Measurements from ENCODE around the gene NUP210.

The NUP210 gene

DNA sequence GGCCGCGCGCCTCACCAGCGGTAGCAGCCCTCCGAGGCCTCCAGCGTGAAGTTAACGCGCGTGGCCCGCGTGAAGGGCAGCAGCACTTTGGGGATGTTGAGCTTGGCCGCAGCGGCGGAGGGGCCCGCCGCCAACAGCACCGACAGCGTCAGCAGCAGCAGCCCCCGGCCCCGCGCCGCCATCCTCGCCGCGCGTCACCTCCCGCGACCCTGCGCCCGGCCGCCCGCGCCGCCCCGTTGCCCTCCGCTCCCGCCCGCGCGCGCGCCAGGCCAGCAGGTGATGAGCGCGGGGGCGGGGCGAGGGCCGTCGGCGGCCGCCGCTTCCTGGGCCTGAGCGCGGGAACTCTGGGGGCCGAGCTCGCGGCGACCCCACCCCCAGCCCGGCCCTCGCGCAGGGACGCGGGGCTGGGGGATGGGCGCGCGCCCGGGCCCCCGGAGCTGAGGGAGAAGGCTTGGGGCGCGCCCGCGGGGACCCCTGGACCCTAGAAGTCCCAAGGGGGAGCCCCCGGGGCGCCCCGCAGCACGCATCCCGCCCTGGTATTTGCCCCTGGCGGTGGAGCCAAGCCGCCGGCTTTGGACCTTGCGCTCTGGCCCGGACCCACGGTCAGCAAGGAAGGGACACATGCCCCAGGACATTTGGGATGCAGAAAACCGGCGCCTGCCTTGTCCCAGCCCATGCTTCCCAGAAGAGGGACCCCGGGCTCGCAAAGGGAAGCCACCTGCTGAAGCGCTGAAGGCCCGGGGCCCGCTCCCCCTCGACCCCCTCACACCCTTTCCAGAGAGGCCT, at the start of gene NUP210:
Gene NUP210 (minus strand): TSS at position 278 of the 786 bp plus-strand sequence. CDS start 96 bp downstream, at position 182.
- Mint-ChIP-seq H3K4me3 (peak within 1 kb of the TSS; percentile 96), H3K36me3 (ENCODE audit: low read depth) (peaks cover 31% of the 10 kb centered on the region), H3K9me3 (no peaks in the 10 kb centered on the region), H3K27ac (peak within 1 kb of the TSS; percentile 99), H3K27me3 (no peaks in the 10 kb centered on the region), H3K4me1 (ENCODE audit: low read depth) (peaks cover 57% of the 10 kb centered on the region)

DNA sequence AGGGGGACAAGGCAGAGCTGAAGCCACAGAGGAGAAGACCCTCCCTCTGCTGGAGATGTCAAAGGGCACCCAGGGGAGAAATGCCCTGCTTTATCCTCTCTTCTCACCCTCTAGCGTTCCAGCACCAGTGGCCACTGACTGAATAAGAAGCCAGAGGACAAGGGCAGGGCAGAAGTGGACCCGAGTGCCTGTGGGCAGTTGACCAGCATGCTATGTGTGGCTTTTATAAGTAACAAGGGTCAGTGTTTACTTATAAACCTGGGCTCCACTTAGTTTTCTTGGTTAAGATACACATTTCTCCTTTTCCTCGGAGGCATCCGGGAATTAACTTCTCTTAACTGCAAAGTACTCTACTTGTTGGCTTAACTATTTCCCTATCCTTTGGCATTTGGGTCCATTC, 46.7 kb upstream of the NUP210 start:
- Mint-ChIP-seq H3K4me3 (no peak overlapping the region), H3K9me3 (no peaks in the 10 kb centered on the region), H3K27ac (no peak overlapping the region), H3K27me3 (peaks cover 3% of the 10 kb centered on the region), H3K36me3 (ENCODE audit: low read depth) (no peaks in the 10 kb centered on the region), H3K4me1 (ENCODE audit: low read depth) (no peaks in the 10 kb centered on the region)

DNA sequence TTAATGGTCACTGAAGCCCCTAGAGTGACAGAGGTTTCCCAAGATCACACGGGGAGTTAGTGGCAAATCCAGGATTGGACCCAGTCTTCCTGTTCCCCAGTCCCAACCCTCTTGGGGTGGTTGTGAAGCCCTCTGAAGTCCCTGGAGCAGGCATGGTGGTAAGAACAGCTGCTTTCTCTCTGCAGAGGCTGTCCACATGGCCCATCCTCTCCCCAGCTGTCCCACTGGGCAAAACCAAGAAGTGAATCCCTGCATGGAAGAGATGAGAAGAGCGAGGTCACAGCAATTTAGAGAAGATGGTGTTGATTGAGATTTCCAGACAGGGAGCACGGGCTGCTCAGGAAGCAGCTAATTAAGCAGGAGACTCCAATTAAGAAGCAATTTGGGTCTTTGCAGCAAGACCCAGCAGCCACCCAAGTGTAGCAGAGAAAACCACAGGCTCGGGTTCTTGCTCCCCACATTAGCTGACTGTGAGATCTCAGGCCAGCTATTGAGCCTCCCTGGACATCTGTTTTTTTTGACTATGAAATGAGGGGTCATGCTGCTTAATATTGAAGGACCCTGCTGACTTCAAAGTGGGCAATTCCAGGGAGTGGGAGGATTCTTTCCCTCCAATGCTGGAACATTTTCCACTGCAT, 45.2 kb upstream of the NUP210 start:
- Mint-ChIP-seq H3K36me3 (ENCODE audit: low read depth) (no peaks in the 10 kb centered on the region), H3K27me3 (peaks cover 3% of the 10 kb centered on the region), H3K27ac (no peak overlapping the region), H3K4me1 (ENCODE audit: low read depth) (no peaks in the 10 kb centered on the region), H3K4me3 (no peak overlapping the region), H3K9me3 (no peaks in the 10 kb centered on the region)

DNA sequence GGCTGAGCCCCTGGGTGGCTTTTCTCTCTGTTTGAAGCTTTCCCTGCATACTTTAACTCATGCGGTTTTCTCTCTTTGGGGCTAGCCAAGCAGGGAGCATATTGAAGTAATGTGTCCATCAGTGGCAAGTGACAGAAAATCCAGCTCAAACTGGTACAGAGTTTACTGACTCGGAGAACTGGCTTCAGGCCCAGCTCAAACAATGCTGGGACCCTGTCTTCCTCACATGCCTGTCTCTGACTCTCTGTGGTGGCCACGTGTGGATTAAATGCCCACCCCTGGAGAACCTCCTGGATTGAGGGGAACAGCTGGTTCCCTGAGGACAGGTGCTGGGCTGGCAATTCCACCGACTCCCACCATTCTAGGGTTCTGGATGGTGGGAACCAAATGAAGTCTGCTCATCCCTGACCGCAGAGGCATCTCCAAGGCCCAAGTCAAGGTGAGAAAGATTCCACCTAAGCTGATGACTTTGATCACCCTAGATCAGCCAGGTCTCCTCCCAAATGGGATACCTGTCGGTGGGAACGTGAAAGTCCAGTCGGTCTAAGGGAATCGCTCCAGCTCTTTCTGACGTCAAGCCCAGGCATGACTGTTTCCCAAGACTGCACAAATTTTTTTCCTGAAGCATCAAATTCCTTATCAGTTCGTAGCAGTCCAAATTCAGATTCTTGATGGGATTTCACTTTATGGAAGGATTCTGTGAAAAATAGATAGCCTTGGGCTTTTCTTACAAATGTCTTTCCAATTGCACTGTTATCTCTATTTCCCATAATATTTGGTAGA, 43.7 kb upstream of the NUP210 start:
- no peaks in the 10 kb centered on the region for H3K4me1 Mint-ChIP-seq (ENCODE audit: low read depth)

GRCh38 chr3:13462822-13463221, 42.7 kb upstream of the NUP210 start:
- no peaks in the 10 kb centered on the region for H3K4me1 Mint-ChIP-seq (ENCODE audit: low read depth)
- no peaks in the 10 kb centered on the region for H3K9me3 Mint-ChIP-seq
- H3K36me3 Mint-ChIP-seq (ENCODE audit: low read depth), result no peaks in the 10 kb centered on the region
- H3K27me3 Mint-ChIP-seq, result peaks cover under 1% of the 10 kb centered on the region
- H3K27ac Mint-ChIP-seq, result no peak overlapping the region
- no peak overlapping the region for H3K4me3 Mint-ChIP-seq

More for the DNA sequence above, 43.7 kb upstream of the NUP210 start:
- no peak overlapping the region for H3K27ac Mint-ChIP-seq
- H3K4me3 Mint-ChIP-seq, result no peak overlapping the region
- H3K9me3 Mint-ChIP-seq, result no peaks in the 10 kb centered on the region
- no peaks in the 10 kb centered on the region for H3K36me3 Mint-ChIP-seq (ENCODE audit: low read depth)
- peaks cover 3% of the 10 kb centered on the region for H3K27me3 Mint-ChIP-seq

- Mint-ChIP-seq H3K27ac (no peak overlapping the region), H3K4me1 (ENCODE audit: low read depth) (no peaks in the 10 kb centered on the region), H3K4me3 (no peak overlapping the region), H3K9me3 (no peaks in the 10 kb centered on the region), H3K27me3 (no peaks in the 10 kb centered on the region), H3K36me3 (ENCODE audit: low read depth) (no peaks in the 10 kb centered on the region)
These were observed 42.1 kb upstream of the NUP210 start for GRCh38 chr3:13462125-13462629.

DNA sequence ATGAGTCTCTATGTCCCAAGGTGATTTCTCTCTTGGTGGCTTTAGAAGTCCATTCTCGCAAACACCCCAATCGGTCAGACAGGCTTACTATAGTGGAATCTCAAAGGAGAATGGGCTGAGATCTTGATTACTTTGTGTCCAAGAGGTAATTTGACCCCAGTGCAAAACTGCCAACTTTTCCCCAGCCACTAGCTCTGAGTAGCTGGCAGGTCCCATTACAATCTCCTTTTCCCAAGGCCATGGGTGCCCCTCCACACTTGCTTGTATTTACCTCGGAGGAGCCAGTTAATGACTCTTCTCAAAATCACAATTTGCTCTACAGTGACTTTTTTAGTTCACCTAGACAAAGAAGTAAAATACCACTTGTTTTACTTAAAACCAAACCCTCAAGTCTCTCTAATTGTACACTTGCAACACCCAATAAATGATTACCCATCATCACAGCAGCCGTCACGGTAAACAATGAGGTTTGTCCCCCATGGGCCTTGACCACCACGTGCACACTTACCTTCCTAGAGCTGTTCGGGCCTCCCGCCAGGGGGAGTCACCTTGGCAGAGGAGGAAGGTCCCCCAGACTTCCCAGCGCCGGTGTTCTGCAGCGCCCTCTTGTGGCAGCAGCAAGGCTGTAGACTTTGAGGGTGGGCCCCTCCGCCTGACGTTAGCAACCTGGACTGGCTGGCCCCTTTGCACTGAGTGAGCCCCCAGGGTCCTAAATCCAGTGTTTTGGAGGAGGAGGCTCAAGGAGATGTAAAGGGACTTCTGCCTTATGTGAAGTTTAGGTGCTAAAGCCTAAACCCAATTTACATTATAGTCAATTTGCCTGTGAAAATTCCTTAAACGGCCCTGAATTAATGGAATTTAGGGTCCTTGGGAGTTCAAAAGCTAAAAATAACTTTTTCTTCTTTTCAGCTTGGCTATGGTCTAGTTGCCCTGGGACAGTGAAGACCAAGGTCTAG, 41.3 kb upstream of the NUP210 start:
- Mint-ChIP-seq H3K4me3 (no peak overlapping the region), H3K27ac (no peak overlapping the region), H3K4me1 (ENCODE audit: low read depth) (no peaks in the 10 kb centered on the region), H3K27me3 (no peaks in the 10 kb centered on the region), H3K36me3 (ENCODE audit: low read depth) (no peaks in the 10 kb centered on the region), H3K9me3 (no peaks in the 10 kb centered on the region)

DNA sequence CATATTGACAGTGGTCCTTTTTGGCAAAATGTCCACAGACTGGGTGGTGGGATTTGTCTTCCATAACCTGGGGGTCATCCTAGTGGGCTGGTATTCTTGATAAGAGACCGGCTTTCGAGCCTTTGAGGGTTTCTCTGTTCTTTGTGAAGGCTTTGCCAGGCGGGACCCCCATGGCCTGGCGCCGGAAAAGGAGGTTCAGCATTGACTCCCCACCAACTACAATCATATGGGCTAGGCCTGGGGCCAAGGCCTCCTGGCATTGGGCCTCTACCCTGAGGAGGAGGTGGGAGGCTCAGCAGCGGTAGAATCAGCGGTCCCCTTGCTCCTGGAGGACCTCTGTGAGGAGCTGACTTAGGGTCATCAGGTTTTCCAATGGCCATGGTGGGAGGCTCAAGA, 40.2 kb upstream of the NUP210 start:
- Mint-ChIP-seq H3K9me3 (no peaks in the 10 kb centered on the region), H3K36me3 (ENCODE audit: low read depth) (no peaks in the 10 kb centered on the region), H3K4me1 (ENCODE audit: low read depth) (no peaks in the 10 kb centered on the region), H3K27ac (no peak overlapping the region), H3K27me3 (no peaks in the 10 kb centered on the region), H3K4me3 (no peak overlapping the region)

GRCh38 chr3:13459605-13460340, 39.7 kb upstream of the NUP210 start:
- Mint-ChIP-seq H3K4me3 (no peak overlapping the region), H3K9me3 (no peaks in the 10 kb centered on the region), H3K27ac (no peak overlapping the region), H3K27me3 (no peaks in the 10 kb centered on the region), H3K4me1 (ENCODE audit: low read depth) (no peaks in the 10 kb centered on the region), H3K36me3 (ENCODE audit: low read depth) (no peaks in the 10 kb centered on the region)

DNA sequence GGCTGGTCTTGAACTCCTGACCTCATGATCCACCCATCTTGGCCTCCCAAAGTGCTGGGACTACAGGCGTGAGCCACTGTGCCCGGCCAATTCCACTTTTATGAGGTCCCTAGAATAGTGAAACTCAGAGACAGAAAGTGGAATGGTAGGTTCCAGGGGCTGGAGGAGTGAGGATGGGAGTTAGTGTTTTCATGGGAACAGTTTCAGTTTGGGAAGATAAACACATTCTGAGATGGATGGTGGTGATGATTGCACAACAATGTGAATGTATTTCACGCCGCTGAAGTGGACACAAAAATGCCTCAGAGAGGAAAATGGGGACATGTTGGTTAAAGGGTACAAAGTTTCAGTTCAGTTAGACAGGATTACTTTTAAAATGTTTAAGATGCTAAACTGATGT, 37.5 kb upstream of the NUP210 start:
- Mint-ChIP-seq H3K4me3 (no peak overlapping the region), H3K36me3 (ENCODE audit: low read depth) (no peaks in the 10 kb centered on the region), H3K4me1 (ENCODE audit: low read depth) (peaks cover 2% of the 10 kb centered on the region), H3K9me3 (no peaks in the 10 kb centered on the region), H3K27ac (no peak overlapping the region), H3K27me3 (no peaks in the 10 kb centered on the region)

GRCh38 chr3:13455644-13456043, 35.5 kb upstream of the NUP210 start:
- no peaks in the 10 kb centered on the region for H3K27me3 Mint-ChIP-seq
- H3K4me3 Mint-ChIP-seq, result no peak overlapping the region
- H3K4me1 Mint-ChIP-seq (ENCODE audit: low read depth), result peaks cover 18% of the 10 kb centered on the region
- no peaks in the 10 kb centered on the region for H3K9me3 Mint-ChIP-seq
- no peaks in the 10 kb centered on the region for H3K36me3 Mint-ChIP-seq (ENCODE audit: low read depth)
- no peak overlapping the region for H3K27ac Mint-ChIP-seq

- H3K4me1 Mint-ChIP-seq (ENCODE audit: low read depth), result peaks cover 25% of the 10 kb centered on the region
- no peaks in the 10 kb centered on the region for H3K27me3 Mint-ChIP-seq
- no peaks in the 10 kb centered on the region for H3K36me3 Mint-ChIP-seq (ENCODE audit: low read depth)
- H3K27ac Mint-ChIP-seq, result peak overlapping the region; percentile 88
- peak overlapping the region; percentile 84 for H3K4me3 Mint-ChIP-seq
- no peaks in the 10 kb centered on the region for H3K9me3 Mint-ChIP-seq
These were observed 32.6 kb upstream of the NUP210 start for GRCh38 chr3:13452490-13453335.

DNA sequence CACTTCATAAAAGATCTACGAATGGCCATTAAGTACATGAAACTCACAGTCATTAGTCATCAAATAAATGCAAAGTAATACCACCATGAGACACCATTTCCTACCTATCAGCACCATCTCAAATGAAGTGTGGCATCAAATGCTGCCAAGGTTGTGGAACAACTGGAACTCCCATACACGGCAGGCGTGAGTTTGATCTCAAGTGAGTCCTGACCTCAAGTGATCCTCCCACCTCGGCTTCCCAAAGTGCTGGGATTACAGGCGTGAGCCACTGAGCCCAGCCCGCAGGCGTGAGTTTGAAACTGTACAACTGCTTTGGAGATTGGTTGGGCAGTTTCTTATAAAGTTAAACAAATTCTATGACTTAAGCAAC, 31.2 kb upstream of the NUP210 start:
- H3K27me3 Mint-ChIP-seq, result no peaks in the 10 kb centered on the region
- H3K9me3 Mint-ChIP-seq, result no peaks in the 10 kb centered on the region
- peaks cover 25% of the 10 kb centered on the region for H3K4me1 Mint-ChIP-seq (ENCODE audit: low read depth)
- H3K36me3 Mint-ChIP-seq (ENCODE audit: low read depth), result no peaks in the 10 kb centered on the region
- peak overlapping the region; percentile 88 for H3K27ac Mint-ChIP-seq
- H3K4me3 Mint-ChIP-seq, result peak overlapping the region; percentile 84
